Neutrophil (primary cell): ENCODE results near the gene EFNA5.

Experiments used
- H3K27ac ChIP-seq: fragments of 200-600 bp; sonication (generic); 2 replicates; pipeline ENCODE4 v1.5.1; 2016; ENCODE audit warnings: mild to moderate bottlenecking, moderate library complexity
- H3K27me3 ChIP-seq: fragments of 200-600 bp; sonication (generic); 2 replicates; pipeline ENCODE4 v1.6.0; 2016; ENCODE audit warnings: mild to moderate bottlenecking
- H3K36me3 ChIP-seq: fragments of 200-600 bp; sonication (generic); 2 replicates; pipeline ENCODE4 v1.5.1; 2017
- H3K4me1 ChIP-seq, 2 experiments: fragments of 200-600 bp in 1 of 2; sonication (generic) in 1 of 2; 1 replicate in 1 of 2; 2 replicates in 1 of 2; pipeline versions ENCODE4 v1.5.1 to v1.6.1; 2013 to 2016; ENCODE audit warnings: low read depth in 1 of 2, low read length in 1 of 2, mild to moderate bottlenecking in 1 of 2, moderate library complexity in 1 of 2; ENCODE audit not compliant: control insufficient read depth in 1 of 2, insufficient read depth in 1 of 2
- H3K4me3 ChIP-seq, 2 experiments: fragments of 200-600 bp in 1 of 2; sonication (generic) in 1 of 2; 1 replicate in 1 of 2; 2 replicates in 1 of 2; pipeline ENCODE4 v1.5.1; 2013 to 2016; ENCODE audit warnings: low read depth in 1 of 2, low read length in 1 of 2, mild to moderate bottlenecking in 1 of 2, moderate library complexity in 1 of 2
- H3K9me3 ChIP-seq: fragments of 200-600 bp; sonication (generic); 2 replicates; pipeline ENCODE4 v1.5.1; 2016
- TF ChIP-seq, protein P1 (sequence below): fragments of 200-600 bp; sonication (generic); IDR thresholded peaks from 2 replicates; pipeline ENCODE4 v1.5.1; 2016; ENCODE audit warnings: antibody characterized with exemption

EFNA5 gene

DNA sequence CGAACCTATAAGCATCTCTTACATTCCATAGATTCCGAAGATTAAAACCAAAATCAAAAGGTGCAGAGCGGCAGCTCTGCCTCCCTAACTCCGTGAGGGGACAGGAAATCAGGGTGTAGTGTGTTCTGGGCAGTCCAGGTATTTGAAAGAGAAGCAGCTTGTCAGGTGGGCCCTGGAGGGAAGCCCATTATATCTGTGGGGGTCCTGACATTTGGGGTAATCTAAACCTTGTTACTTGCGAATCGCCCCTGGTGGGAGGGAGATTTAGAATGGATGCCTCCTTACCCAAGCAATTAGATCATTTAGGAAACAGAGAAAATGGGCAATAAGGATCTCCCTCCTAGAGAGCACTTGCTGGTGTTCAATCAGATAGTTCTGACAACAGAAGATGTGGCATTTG is 126.9 kb downstream of the EFNA5 start:
- no peaks in the 10 kb centered on the region for H3K36me3 ChIP-seq
- H3K27me3 ChIP-seq, result peaks cover 5% of the 10 kb centered on the region
- H3K4me3 ChIP-seq, result no peak overlapping the region
- TF ChIP-seq, protein P1, sequence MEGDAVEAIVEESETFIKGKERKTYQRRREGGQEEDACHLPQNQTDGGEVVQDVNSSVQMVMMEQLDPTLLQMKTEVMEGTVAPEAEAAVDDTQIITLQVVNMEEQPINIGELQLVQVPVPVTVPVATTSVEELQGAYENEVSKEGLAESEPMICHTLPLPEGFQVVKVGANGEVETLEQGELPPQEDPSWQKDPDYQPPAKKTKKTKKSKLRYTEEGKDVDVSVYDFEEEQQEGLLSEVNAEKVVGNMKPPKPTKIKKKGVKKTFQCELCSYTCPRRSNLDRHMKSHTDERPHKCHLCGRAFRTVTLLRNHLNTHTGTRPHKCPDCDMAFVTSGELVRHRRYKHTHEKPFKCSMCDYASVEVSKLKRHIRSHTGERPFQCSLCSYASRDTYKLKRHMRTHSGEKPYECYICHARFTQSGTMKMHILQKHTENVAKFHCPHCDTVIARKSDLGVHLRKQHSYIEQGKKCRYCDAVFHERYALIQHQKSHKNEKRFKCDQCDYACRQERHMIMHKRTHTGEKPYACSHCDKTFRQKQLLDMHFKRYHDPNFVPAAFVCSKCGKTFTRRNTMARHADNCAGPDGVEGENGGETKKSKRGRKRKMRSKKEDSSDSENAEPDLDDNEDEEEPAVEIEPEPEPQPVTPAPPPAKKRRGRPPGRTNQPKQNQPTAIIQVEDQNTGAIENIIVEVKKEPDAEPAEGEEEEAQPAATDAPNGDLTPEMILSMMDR, result no peak
- no peaks in the 10 kb centered on the region for H3K4me1 ChIP-seq
- H3K9me3 ChIP-seq, result no peaks in the 10 kb centered on the region
- no peak overlapping the region for H3K27ac ChIP-seq

DNA sequence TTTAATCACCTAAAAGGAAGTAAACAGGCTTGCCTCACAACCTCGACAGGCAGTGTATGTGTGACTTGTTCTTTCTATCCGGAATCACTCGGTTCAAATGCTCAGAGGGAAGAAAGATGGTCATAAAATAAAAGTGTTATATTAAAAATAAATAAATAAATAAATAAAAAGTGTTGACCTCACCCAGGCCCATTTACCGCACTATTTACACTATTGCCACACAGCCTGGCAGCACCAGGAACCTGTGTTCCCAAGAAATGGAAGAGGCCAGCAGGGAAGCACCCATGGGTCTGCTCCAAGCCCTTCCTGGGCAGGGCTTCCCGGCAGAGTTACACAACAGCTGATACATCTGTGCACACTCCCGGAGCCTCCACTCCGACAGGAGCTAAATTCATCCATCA is 127.9 kb downstream of the EFNA5 start:
- TF ChIP-seq, protein P1, result no peak
- Histone ChIP-seq H3K36me3 (no peaks in the 10 kb centered on the region), H3K4me3 (no peak overlapping the region), H3K9me3 (no peaks in the 10 kb centered on the region), H3K27ac (no peak overlapping the region), H3K4me1 (no peaks in the 10 kb centered on the region), H3K27me3 (peaks cover 5% of the 10 kb centered on the region)

DNA sequence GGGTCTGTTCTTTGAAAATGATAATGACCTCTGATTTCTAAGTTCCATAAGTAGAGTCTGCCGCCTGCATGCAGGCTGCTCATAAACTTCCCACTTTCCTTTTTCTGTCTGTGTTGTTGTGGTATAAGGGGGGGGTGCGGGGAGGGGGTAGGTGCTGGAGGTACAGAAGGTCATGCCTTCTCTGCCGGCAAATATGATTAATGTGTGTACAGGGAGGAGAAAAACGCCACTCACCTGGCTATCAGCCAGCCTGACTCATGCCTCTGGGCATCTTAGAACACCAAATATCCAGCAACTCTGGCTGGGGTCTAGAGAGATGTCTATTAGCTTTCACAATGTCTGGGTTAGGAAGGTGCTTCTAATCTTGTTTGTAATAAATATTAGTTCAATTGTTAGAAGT is 128.3 kb downstream of the EFNA5 start:
- no peaks in the 10 kb centered on the region for H3K9me3 ChIP-seq
- H3K27me3 ChIP-seq, result peaks cover 5% of the 10 kb centered on the region
- TF ChIP-seq, protein P1, result no peak
- H3K36me3 ChIP-seq, result no peaks in the 10 kb centered on the region
- no peaks in the 10 kb centered on the region for H3K4me1 ChIP-seq
- H3K27ac ChIP-seq, result no peak overlapping the region
- H3K4me3 ChIP-seq, result no peak overlapping the region

DNA sequence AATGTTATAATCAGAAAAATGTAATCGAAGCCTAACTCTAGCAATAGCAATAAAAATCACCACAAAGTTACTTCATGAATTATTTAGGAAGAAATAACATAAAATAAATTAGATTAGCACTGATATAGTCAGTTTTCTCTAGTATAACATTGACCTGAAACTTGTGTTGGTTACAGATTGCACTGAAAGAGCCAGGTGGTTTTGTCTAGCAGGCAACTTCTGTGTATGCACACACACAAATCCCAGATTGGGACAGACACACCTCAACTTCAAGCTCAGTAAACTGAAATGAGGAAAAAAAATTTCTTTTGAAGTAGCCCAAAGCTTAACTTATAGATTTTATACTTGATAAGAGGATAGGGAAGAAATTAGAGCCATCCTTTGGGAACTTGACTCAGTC is 129.3 kb downstream of the EFNA5 start:
- no peaks in the 10 kb centered on the region for H3K9me3 ChIP-seq
- H3K36me3 ChIP-seq, result no peaks in the 10 kb centered on the region
- no peak overlapping the region for H3K4me3 ChIP-seq
- peaks cover 5% of the 10 kb centered on the region for H3K27me3 ChIP-seq
- H3K27ac ChIP-seq, result no peak overlapping the region
- TF ChIP-seq, protein P1, result no peak
- H3K4me1 ChIP-seq, result no peaks in the 10 kb centered on the region

DNA sequence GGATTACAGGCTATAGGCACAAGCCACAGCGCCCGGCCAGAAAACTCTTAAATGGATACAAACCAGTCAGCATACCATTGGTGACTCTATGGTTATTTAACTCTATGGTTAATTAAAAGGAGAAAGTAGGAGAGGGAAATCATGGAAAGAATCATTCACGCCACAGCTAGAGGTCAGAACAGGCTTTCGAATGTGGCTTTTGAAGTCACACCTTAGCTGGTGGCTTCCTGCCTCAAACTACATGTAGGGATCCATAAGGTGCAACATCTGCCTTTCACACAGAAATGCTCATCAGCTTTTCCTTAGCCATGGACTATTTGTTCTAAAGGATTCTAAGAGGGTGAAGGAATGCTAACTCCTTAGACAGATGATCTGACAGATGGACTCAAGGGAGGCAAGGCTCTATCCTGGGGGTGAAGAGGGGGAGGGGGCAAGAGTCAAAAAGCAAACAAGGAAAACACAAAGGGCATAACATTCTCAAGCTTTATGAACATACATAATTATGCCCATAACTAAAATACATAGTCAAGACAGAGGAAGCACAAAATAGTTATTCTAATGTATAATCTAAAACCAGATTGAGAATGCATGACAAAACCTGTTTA is 130.9 kb downstream of the EFNA5 start:
- TF ChIP-seq, protein P1, result no peak
- H3K27me3 ChIP-seq, result peaks cover 5% of the 10 kb centered on the region
- no peak overlapping the region for H3K4me3 ChIP-seq
- no peaks in the 10 kb centered on the region for H3K4me1 ChIP-seq
- no peaks in the 10 kb centered on the region for H3K9me3 ChIP-seq
- no peak overlapping the region for H3K27ac ChIP-seq
- no peaks in the 10 kb centered on the region for H3K36me3 ChIP-seq
